HG02642 (cell line): ENCODE data around the gene WWC2.

ENCODE experiments used
- ATAC-seq: cut with Tn5 transposase; IDR thresholded peaks from one replicate; pipeline ENCODE4 v1.9.1; 2021; ENCODE audit warnings: mild to moderate bottlenecking; ENCODE audit not compliant: unreplicated experiment, poor library complexity

The WWC2 gene

DNA sequence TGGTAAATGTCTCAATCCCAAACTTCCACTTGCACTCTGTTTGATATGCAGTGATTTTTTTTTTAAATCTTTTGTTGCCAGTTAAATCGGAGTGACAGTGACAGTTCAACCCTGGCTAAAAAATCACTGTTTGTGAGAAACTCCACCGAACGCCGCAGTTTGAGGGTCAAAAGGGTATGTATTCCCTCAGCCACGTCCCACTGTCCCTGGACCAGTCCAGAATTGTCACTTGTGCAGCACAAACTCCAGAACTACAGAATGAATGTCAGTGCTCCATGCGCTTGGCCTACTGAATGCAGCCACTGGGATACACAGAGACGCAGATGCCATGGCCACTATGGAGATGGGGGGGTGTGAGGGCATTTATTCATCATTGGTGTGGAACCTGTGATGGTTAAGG lies 186.8 kb downstream of the WWC2 start:
- no peak for ATAC-seq

- ATAC-seq: peak; percentile 30
Observed at GRCh38 chr4:183286590-183287308, 187.7 kb downstream of the WWC2 start.

DNA sequence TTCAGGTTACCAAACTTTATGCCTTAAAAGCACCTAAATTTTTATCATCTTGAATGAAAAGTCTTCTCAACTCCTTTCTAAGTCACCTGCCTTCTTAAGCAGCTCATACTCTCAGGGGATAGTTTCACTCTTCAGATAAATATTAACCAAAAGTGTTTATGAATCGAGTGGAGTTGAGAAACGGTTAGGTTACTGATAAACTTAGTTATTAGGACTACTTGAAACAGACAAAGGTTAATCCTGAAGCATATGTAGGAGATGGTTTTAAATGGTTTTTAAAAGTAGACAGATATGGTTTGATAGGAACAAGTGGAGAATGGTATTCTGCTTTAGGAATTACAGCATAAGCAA lies 188.2 kb downstream of the WWC2 start:
- ATAC-seq: peak; percentile 76

GRCh38 chr4:183287677-183288076 lies 188.6 kb downstream of the WWC2 start:
- peak; percentile 78 for ATAC-seq

GRCh38 chr4:183288955-183289354 lies 189.9 kb downstream of the WWC2 start:
- ATAC-seq: no peak

DNA sequence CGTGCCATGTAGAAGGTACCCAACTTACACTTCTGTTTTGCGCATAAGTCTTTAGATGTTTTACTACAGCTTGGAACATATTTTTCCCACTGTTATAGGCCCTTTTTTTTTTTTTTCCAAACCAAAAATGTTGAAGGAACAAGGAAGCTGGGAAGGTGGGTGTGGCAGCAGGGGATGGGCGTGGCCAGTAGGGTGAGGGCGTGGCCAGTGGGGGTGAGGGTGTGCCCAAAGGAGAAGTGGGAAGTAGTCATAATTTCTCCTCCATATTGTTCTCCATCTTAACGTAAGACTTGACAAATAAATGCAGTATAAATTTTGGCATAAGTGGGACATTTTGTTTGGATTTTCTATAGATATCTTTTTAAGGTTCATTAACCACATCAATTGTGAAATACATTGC lies 190.6 kb downstream of the WWC2 start:
- no peak for ATAC-seq

DNA sequence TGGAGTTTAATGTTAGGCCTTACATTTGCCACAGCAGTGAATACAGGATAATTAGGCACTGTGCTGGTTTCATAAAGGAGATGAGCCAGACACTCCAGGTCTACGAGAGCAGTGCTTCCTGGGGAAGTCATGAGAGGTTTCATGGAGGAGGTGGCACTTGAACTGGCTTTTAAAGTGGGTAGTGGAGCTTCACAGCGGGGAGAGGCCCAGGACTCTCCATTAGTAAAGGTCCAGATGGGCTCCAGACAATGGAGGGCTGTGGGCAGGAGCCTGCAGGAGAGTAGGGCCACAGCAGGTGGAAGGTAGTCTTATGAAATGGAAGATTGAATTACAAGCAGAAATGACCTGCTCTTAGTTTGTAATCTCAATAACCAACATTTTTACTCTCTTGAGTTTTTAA lies 192.0 kb downstream of the WWC2 start:
- ATAC-seq: no peak

GRCh38 chr4:183295711-183296110 lies 196.7 kb downstream of the WWC2 start:
- ATAC-seq: no peak

DNA sequence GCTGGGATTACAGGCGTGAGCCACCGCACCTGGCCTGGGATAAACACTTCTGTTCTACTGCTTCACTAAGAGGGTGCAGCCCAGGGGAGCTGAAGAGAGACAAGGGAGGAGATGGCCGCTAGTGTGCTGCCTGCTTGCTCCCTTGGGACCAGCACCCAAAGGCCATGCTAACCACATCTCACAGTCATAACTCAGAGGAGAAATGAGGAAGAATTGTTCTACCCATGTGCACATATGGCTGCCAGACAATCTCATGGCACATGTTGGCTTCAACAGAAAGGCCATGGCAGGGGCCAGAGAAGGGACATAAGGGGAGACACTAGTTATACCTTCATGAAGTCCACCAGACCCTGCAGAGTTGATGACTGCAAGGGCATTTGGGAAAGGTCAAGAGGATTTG lies 198.6 kb downstream of the WWC2 start:
- peak; percentile 91 for ATAC-seq

GRCh38 chr4:183299464-183299863 lies 200.4 kb downstream of the WWC2 start:
- ATAC-seq: no peak

GRCh38 chr4:183300070-183300469 lies 201.0 kb downstream of the WWC2 start:
- ATAC-seq: no peak

DNA sequence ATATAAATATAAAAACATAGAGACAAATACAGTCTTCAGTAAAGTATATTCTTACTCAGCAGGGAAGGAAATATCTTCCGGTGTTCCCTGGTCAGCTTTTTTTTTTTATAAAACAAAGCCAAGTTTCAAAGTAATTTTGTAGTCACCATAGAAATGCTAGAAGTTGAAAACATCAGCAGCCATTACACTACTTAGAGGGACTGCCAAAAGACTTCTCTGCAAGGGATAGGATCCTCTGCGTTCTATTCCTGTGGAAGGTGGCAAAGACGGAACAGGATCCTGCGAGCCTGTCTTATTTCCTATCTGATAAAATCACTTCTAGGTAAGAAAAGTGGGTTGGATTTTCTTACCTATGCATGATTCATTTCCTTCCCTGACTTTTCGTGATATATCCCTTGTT lies 201.6 kb downstream of the WWC2 start:
- ATAC-seq: no peak

DNA sequence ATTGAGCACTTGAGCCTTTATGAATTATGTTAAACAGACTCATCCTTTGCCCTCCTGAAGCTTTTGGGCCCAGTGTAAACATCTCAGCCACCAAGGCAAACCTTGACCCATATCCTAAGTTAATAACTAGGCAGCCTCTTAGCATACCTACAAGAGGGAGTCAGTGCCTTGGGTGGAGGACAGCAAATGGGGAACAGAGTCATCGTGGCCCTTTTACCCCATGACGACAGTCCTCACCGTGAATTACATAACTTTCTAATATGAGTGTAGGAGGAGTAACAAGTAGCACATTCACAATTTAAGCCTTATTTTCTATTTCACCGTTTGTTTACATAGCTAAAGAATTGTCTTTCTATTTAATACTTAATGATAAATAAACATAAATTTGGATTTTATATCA lies 204.2 kb downstream of the WWC2 start:
- ATAC-seq: no peak

DNA sequence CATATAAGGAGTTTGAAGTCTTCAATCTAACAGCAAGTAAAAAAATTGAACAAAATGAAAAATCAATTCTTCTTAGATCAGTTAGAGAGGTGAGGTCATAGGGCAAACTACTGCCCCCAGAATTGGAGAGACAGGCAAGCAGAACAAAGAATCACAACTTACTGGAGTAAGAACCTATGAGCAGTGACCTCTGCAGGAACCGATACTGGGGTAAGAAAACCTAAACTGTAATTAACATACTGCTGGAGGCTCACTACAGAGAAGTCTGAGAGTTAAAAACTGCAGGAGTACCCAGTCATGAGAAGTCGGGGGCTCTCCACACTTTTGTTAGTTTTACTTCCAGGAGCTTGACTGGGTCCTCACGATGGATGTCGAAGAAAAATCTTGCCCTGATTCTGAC lies 205.0 kb downstream of the WWC2 start:
- no peak for ATAC-seq

DNA sequence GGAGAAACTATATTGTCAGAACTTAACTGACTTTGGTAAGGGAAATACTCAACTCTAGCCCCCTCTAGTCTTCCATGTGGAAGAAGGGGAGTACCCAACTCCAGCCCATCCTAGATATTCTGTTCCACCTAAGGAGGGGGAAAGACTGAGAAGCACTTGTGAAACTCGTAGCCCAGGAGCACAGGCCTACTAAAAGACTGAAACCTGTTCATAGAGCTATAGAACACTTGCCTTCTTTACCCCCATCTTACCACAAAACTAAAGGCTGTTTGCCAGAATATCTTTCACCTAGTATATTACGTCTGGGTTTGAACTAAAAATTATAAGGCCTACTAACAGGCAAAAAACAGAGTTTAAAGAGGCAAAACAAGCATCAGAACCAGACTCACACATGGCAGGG lies 205.5 kb downstream of the WWC2 start:
- no peak for ATAC-seq

- no peak for ATAC-seq
Observed at GRCh38 chr4:183306811-183307210, 207.8 kb downstream of the WWC2 start.

- no peak for ATAC-seq
Observed at GRCh38 chr4:183312841-183313240, 213.8 kb downstream of the WWC2 start.

DNA sequence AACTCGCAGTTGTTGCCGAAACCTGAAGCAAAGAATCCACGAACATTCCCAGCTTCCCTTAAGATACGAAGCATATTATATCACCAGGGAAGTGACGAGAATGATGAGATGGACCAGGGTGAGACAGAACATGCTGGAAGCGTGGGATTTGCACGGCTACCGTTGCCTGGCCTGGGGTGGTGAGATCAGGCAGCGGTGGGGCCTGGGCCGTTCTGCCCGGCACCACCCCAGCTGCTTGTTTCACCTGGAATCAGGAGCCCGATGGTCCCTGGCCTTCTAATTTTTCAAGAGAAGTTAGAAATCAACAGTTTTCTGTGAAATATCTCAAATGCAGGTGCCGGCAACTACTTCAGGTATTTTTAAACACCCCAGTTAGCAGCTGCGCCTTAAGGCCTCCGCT lies 215.3 kb downstream of the WWC2 start:
- ATAC-seq: no peak

GRCh38 chr4:183314806-183315205 lies 215.7 kb downstream of the WWC2 start:
- ATAC-seq: no peak

- ATAC-seq: no peak
Observed at GRCh38 chr4:183318656-183319055, 219.6 kb downstream of the WWC2 start.

GRCh38 chr4:183320211-183321059 lies 221.4 kb downstream of the WWC2 start, which contains the start of gene CLDN22:
Gene CLDN22, minus strand, starts transcription at chr4:183320276. Its CDS starts 58 bp downstream, at chr4:183320218.
- no peak for ATAC-seq

- no peak for ATAC-seq
Observed at GRCh38 chr4:183321079-183321478, 222.0 kb downstream of the WWC2 start.
